SU-DHL-6 (cell line): ENCODE results near the gene IL21R.

Source experiments
- H2AFZ ChIP-seq: fragments of 200-600 bp; sonication (generic); 2 replicates; pipeline ENCODE4 v1.6.1; 2014; ENCODE audit warnings: low read depth, mild to moderate bottlenecking, moderate library complexity, mixed read lengths, antibody characterized with exemption, low read length; ENCODE audit not compliant: severe bottlenecking
- H3F3A ChIP-seq: fragments of 200-600 bp; shearing (Covaris generic); 2 replicates; pipeline ENCODE4 v1.6.0; 2016; ENCODE audit warnings: antibody characterized with exemption, mild to moderate bottlenecking; ENCODE audit not compliant: insufficient read depth
- H3K27ac ChIP-seq: fragments of 200-600 bp; sonication (generic); 2 replicates; pipeline ENCODE4 v1.5.1; 2016; ENCODE audit warnings: low read depth, mild to moderate bottlenecking, low read length, moderate library complexity, mixed read lengths
- H3K27me3 ChIP-seq: fragments of 200-600 bp; sonication (generic), shearing (Covaris generic); 2 replicates; pipeline ENCODE4 v1.6.0; 2014; ENCODE audit warnings: mild to moderate bottlenecking, low read length
- H3K36me3 ChIP-seq: fragments of 200-600 bp; sonication (generic); 2 replicates; pipeline ENCODE4 v1.6.1; 2014; ENCODE audit warnings: mild to moderate bottlenecking, low read length, mixed read lengths
- H3K4me2 ChIP-seq: fragments of 300-600, 200-600 bp; shearing (Covaris generic), sonication (generic); 2 replicates; pipeline ENCODE4 v1.6.0; 2014; ENCODE audit warnings: low read length, low read depth, mild to moderate bottlenecking; ENCODE audit not compliant: poor library complexity, severe bottlenecking
- H3K4me3 ChIP-seq: fragments of 200-600 bp; sonication (generic); 2 replicates; pipeline ENCODE4 v1.5.1; 2014; ENCODE audit warnings: antibody characterized with exemption, low read length, mild to moderate bottlenecking, mixed read lengths; ENCODE audit not compliant: insufficient read depth, poor library complexity, severe bottlenecking
- H3K79me2 ChIP-seq: fragments of 200-600 bp; sonication (generic); 2 replicates; pipeline ENCODE4 v1.6.1; 2014; ENCODE audit warnings: mild to moderate bottlenecking, low read length, moderate library complexity; ENCODE audit not compliant: insufficient read depth
- H3K9ac ChIP-seq: fragments of 200-600 bp; sonication (generic); 2 replicates; pipeline ENCODE4 v1.7.0; 2014; ENCODE audit warnings: mild to moderate bottlenecking, low read length
- H3K9me2 ChIP-seq: fragments of 200-600 bp; sonication (generic); replicated peaks from 2 replicates; pipeline ENCODE4 v1.6.1; 2014; ENCODE audit warnings: low read length; ENCODE audit not compliant: insufficient read depth
- H3K9me3 ChIP-seq: fragments of 200-600 bp; sonication (generic); 2 replicates; pipeline ENCODE4 v1.6.1; 2014; ENCODE audit warnings: low read length, mixed read lengths; ENCODE audit not compliant: insufficient read depth
- H4K20me1 ChIP-seq: fragments of 200-600 bp; sonication (generic); 2 replicates; pipeline ENCODE4 v1.6.1; 2014; ENCODE audit warnings: low read depth, mild to moderate bottlenecking, antibody characterized with exemption, low read length, moderate library complexity, mixed read lengths
- EZH2phosphoT487 ChIP-seq: fragments of 200-600 bp; sonication (generic), shearing (Covaris generic); conservative IDR thresholded peaks from 2 replicates; pipeline ENCODE4 v1.6.1; 2018; ENCODE audit warnings: mild to moderate bottlenecking, antibody characterized with exemption, low read length, moderate library complexity, mixed read lengths
- TF ChIP-seq, protein P1 (sequence below): fragments of 200-600 bp; sonication (generic); IDR thresholded peaks from one replicate; pipeline ENCODE4 v1.5.1; 2017; ENCODE audit warnings: antibody characterized with exemption, mild to moderate bottlenecking, low read length, moderate library complexity; ENCODE audit not compliant: insufficient read depth, poor library complexity, severe bottlenecking

Gene IL21R

DNA sequence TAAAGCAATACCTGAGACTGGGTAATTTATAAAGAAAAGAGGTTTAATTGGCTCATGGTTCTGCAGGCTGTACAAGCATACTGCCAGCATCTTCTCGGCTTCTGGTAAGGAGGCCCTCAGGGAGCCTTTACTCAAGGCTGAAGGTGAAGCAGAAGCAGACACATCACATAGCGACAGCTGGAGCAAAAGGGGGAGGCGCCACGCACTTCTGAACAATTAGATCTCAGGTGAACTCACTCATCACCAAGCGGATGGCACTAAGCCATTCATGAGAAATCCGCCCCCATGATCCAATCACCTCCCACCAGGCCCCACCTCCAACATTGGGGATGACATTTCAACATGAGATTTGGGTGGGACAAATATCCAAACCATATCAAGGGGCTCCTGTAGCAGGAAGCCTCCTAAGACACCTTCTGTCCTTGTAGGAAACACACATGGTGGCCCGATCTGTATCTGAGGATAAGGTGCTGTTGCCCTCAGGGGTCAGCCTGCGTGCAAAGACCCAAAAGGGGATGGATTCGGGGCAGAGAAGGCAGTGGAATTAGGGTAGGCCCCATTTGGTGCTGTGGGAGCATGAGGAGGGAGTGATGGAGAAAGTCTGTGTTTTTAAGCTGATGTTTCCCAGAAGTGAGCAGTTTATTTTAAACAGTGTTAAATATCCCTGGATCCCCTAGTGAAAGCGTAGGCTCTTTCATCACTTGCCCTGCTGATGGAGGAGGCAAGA is 23.0 kb downstream of the IL21R start:
- Histone ChIP-seq H3K27ac (no peak overlapping the region), H3K9me2 (no peaks in the 10 kb centered on the region), H3K36me3 (peaks cover 39% of the 10 kb centered on the region), H3K9me3 (peaks cover 30% of the 10 kb centered on the region; the same call in 1 of the 2 replicates), H3F3A (peaks cover 17% of the 10 kb centered on the region), H4K20me1 (no peaks in the 10 kb centered on the region), H3K9ac (no peak overlapping the region), H3K4me3 (no peak overlapping the region), H3K27me3 (no peaks in the 10 kb centered on the region), H2AFZ (no peak overlapping the region), H3K4me2 (no peak overlapping the region), H3K79me2 (no peaks in the 10 kb centered on the region)
- TF ChIP-seq, protein P1, sequence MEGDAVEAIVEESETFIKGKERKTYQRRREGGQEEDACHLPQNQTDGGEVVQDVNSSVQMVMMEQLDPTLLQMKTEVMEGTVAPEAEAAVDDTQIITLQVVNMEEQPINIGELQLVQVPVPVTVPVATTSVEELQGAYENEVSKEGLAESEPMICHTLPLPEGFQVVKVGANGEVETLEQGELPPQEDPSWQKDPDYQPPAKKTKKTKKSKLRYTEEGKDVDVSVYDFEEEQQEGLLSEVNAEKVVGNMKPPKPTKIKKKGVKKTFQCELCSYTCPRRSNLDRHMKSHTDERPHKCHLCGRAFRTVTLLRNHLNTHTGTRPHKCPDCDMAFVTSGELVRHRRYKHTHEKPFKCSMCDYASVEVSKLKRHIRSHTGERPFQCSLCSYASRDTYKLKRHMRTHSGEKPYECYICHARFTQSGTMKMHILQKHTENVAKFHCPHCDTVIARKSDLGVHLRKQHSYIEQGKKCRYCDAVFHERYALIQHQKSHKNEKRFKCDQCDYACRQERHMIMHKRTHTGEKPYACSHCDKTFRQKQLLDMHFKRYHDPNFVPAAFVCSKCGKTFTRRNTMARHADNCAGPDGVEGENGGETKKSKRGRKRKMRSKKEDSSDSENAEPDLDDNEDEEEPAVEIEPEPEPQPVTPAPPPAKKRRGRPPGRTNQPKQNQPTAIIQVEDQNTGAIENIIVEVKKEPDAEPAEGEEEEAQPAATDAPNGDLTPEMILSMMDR, result no peak
- TF ChIP-seq EZH2phosphoT487, result no peak

GRCh38 chr16:27425961-27426360 is 24.0 kb downstream of the IL21R start:
- Histone ChIP-seq H3K27me3 (no peaks in the 10 kb centered on the region), H3K9me2 (no peaks in the 10 kb centered on the region), H3K9me3 (peaks cover 22% of the 10 kb centered on the region; the same call in 1 of the 2 replicates), H4K20me1 (no peaks in the 10 kb centered on the region), H3K9ac (no peak overlapping the region), H3K4me2 (peak overlapping the region; percentile 44), H3K27ac (peak overlapping the region; percentile 80), H3K36me3 (peaks cover 29% of the 10 kb centered on the region), H2AFZ (no peak overlapping the region), H3K4me3 (no peak overlapping the region), H3F3A (peaks cover 18% of the 10 kb centered on the region), H3K79me2 (no peaks in the 10 kb centered on the region)
- TF ChIP-seq EZH2phosphoT487, result no peak
- TF ChIP-seq, protein P1, result no peak

DNA sequence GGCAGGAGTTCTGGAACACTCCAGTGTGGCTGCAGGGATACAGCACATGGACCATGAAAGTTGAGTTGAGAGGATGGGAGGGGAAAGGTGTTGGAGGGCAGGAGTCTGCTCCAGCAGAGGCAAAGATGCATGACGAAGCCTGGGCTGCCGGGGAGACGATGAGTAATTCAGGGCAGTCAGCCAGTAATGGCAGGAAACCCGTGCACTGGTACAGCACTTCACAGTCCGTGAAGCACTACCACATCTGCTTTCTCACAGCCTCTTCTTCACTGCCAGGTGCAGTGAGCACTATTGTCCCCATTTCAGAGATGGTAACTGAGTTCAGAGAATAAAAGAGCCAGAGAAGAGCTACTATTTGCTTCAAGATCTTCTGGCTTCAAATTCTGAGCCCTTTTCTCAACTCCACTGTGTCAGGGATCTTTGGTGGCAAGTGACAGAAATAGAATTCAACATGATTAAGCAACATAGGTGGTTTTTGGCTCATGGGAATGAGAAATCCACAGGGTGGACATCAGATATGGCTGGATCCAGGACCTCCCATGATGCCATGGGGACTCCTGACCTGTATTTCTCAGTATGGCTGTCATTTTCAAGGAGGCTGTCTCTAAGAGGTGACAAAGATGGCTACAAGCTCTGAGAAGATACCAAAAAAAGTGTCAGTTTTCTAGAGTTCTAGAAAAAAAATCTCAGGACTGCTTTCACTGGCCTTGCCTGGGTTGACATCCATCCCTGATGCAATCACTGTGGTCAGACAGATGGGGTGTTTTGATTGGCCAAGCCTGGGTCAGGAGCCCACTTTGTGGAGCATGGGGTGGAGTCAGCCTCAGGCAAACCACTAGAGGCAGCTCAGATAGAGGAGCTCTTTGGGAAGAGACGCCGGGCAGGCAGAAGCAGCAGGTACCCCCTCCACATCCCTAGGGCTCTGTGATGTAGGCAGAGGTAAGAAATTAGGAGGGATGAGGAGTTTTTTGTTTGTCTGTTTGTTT is 24.7 kb downstream of the IL21R start:
- Histone ChIP-seq H3F3A (peaks cover 19% of the 10 kb centered on the region), H3K79me2 (no peaks in the 10 kb centered on the region), H3K27me3 (no peaks in the 10 kb centered on the region), H4K20me1 (no peaks in the 10 kb centered on the region), H3K4me2 (peak overlapping the region; percentile 44), H3K9me2 (no peaks in the 10 kb centered on the region), H3K27ac (peak overlapping the region; percentile 80), H3K9me3 (peaks cover 15% of the 10 kb centered on the region; the same call in 1 of the 2 replicates), H3K4me3 (no peak overlapping the region), H3K9ac (peak overlapping the region; percentile 33), H3K36me3 (peaks cover 21% of the 10 kb centered on the region), H2AFZ (no peak overlapping the region)
- TF ChIP-seq, protein P1, result no peak
- TF ChIP-seq EZH2phosphoT487, result no peak
